Right atrium auricular region (tissue), 2 donors: ENCODE results near the gene GUCY1B1. TPM values are rescaled to one million over a fixed set of nuclear protein-coding genes. Genes with fewer than 3 reads are reported as not detected.
A peak's percentile ranks its signal among the peaks of the same experiment; 100 is the strongest.

Experiments used
- DNase-seq: peaks from one replicate; pipeline ENCODE4 v3.0.0-alpha.2; 2019; ENCODE audit warnings: low spot score
- H3K27ac ChIP-seq, 2 donors: fragments of 200-600 bp; sonication (generic); 1 replicate in 1 of 2; 2 replicates in 1 of 2; pipeline ENCODE4 v1.5.1; 2016 to 2019
- H3K27me3 ChIP-seq, 2 donors: fragments of 200-600 bp; sonication (generic); one replicate each; pipeline versions ENCODE4 v1.5.1 to v1.6.0; 2017 to 2019
- H3K36me3 ChIP-seq: fragments of 200-600 bp; sonication (generic); one replicate; pipeline ENCODE4 v1.5.1; 2016
- H3K4me1 ChIP-seq, 2 donors: fragments of 200-600 bp; sonication (generic); one replicate each; pipeline versions ENCODE4 v1.5.1 to v1.6.0; 2017 to 2019
- H3K4me3 ChIP-seq, 2 donors: fragments of 200-600 bp; sonication (generic); 1 replicate in 1 of 2; 2 replicates in 1 of 2; pipeline ENCODE4 v1.5.1; 2017 to 2019; ENCODE audit warnings: mild to moderate bottlenecking in 1 of 2, moderate library complexity in 1 of 2
- H3K9me3 ChIP-seq, 2 donors: fragments of 200-600 bp; sonication (generic); one replicate each; pipeline ENCODE4 v1.5.1; 2019
- CTCF ChIP-seq, 2 donors: fragments of 200-600 bp; sonication (generic); IDR thresholded peaks; one replicate each; pipeline ENCODE4 v1.5.1; 2019; ENCODE audit warnings: antibody characterized with exemption in 2 of 2
- total RNA-seq, 2 donors: library from RNA; depleted of rRNA; stranded (reverse); fragments of >200 nt; gene quantifications; one replicate each; pipeline ENCODE4 v1.1.0, GENCODE V29; 2016

Gene GUCY1B1
- total RNA-seq, 2 donors from 2014 or later: 11.3 to 15.0 TPM

GRCh38 chr4:155781249-155781831, 22.5 kb downstream of the GUCY1B1 start:
- Histone ChIP-seq H3K4me3 (no peak overlapping the region), H3K9me3 (no peaks in the 10 kb centered on the region), H3K27me3 (no peaks in the 10 kb centered on the region), H3K27ac (no peak overlapping the region), H3K36me3 (no peaks in the 10 kb centered on the region), H3K4me1 (peaks cover 0 to 8% of the 10 kb centered on the region in 2 donors)
- no peak for TF ChIP-seq CTCF (IDR thresholded peaks at IDR 0.05)
- DNase-seq: no peak

DNA sequence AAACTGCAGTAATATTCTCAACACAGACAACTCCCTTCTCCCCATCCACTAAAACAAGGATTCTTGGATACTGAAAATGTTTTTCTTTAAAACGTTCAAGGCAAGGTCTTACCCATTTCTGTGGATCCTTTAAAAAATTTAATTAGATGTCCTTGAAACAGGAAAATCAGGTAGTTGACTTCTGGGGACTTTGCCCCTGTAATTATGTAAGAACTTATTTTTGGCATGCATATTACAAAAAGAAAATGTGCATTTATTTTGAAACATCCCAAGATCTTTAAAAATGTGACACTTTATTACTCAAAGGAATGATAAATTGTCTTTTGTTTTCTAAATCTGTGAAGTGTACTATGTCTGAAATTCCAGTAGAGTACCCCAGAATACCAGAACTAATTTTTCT, 25.8 kb downstream of the GUCY1B1 start:
- H3K27me3 ChIP-seq: no peaks in the 10 kb centered on the region
- H3K4me3 ChIP-seq: no peak overlapping the region
- TF ChIP-seq CTCF (IDR thresholded peaks at IDR 0.05): no peak
- H3K9me3 ChIP-seq: no peaks in the 10 kb centered on the region
- no peaks in the 10 kb centered on the region for H3K36me3 ChIP-seq
- no peak overlapping the region for H3K27ac ChIP-seq
- H3K4me1 ChIP-seq: no peaks in the 10 kb centered on the region
- no peak for DNase-seq

DNA sequence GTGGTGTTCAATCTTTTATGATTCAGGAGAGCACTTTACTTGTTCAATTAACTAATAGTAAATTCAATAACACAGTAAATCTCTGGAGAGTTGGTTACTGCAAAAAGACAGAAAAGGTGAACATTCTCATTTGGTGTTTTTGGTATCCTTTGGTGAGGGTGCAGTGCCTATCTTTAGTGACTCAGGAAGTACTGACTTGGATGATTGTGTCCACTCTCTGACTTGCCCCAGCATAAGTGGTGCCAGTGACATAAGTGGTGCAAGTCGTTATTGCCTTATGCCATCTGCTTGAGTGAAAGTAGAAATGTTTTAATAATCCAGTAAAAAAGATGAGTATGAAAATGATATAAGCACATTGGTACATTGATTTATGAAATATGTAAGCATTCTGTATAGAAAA, 27.0 kb downstream of the GUCY1B1 start:
- Histone ChIP-seq H3K4me1 (no peaks in the 10 kb centered on the region), H3K4me3 (no peak overlapping the region), H3K27me3 (no peaks in the 10 kb centered on the region), H3K27ac (no peak overlapping the region), H3K9me3 (no peaks in the 10 kb centered on the region), H3K36me3 (no peaks in the 10 kb centered on the region)
- TF ChIP-seq CTCF (IDR thresholded peaks at IDR 0.05): no peak
- DNase-seq: no peak

GRCh38 chr4:155787113-155787710, 28.4 kb downstream of the GUCY1B1 start:
- H3K4me1 ChIP-seq: no peaks in the 10 kb centered on the region
- no peaks in the 10 kb centered on the region for H3K27me3 ChIP-seq
- H3K4me3 ChIP-seq: no peak overlapping the region
- TF ChIP-seq CTCF (IDR thresholded peaks at IDR 0.05): peak; percentile 61 to 84
- H3K27ac ChIP-seq: no peak overlapping the region
- DNase-seq: no peak
- no peaks in the 10 kb centered on the region for H3K36me3 ChIP-seq
- no peaks in the 10 kb centered on the region for H3K9me3 ChIP-seq

DNA sequence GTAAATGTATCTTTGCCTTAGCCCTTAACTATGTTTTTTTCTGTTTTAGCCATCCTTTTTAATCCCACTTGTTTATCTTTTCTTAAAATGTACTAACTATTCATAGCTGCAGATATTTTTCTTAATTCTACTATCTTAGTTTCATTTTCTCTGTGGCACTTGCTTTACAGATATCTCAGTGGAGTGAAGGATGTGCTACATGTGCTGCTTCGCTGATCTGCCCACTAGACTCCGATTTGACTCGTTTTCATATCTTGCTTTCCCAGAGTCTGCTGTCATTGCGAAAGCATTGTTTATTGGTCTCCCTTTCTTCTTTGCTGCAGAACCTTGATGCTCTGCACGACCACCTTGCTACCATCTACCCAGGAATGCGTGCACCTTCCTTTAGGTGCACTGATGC, 30.6 kb downstream of the GUCY1B1 start:
- H3K9me3 ChIP-seq: no peaks in the 10 kb centered on the region
- H3K27ac ChIP-seq: no peak overlapping the region
- no peaks in the 10 kb centered on the region for H3K27me3 ChIP-seq
- no peaks in the 10 kb centered on the region for H3K36me3 ChIP-seq
- no peaks in the 10 kb centered on the region for H3K4me1 ChIP-seq
- no peak for DNase-seq
- peak overlapping the region in 1 of 2 donors; percentile 14 for H3K4me3 ChIP-seq
- TF ChIP-seq CTCF (IDR thresholded peaks at IDR 0.05): no peak

DNA sequence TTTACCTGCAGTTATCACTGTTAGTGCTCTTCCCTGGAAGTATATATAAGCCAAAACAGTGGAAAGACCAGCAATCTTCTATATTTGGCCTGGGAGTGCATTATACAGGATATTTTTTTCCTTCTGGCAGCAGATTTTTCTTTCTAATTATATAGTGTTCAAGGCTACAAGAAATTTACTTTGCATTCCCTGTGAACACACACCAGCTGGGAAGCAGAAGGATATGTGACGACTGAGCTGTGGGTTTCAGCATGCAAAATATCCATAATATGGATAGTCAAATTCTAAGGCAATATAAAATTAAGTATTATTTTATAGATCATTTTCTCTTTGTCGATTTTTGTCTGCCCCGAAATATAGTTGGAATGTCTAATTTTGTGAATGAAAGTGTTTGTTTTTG, 31.2 kb downstream of the GUCY1B1 start:
- DNase-seq: no peak
- no peaks in the 10 kb centered on the region for H3K27me3 ChIP-seq
- H3K36me3 ChIP-seq: no peaks in the 10 kb centered on the region
- no peaks in the 10 kb centered on the region for H3K9me3 ChIP-seq
- H3K27ac ChIP-seq: no peak overlapping the region
- no peaks in the 10 kb centered on the region for H3K4me1 ChIP-seq
- no peak overlapping the region for H3K4me3 ChIP-seq
- no peak for TF ChIP-seq CTCF (IDR thresholded peaks at IDR 0.05)
